G401.6 (cell line): ENCODE data around the gene CHCHD6.

Experiments used
- FAIRE-seq: peaks from 2 replicates; lab custom pipeline; 2012; peaks lifted over from hg19 to GRCh38; lab: Jason Lieb, UNC

The CHCHD6 gene

GRCh38 chr3:126703512-126704493 is at the start of gene CHCHD6:
CHCHD6 (plus strand) TSS chr3:126704240; CDS start chr3:126704313, 73 bp downstream.
- peak; percentile 95 for FAIRE-seq

GRCh38 chr3:126654571-126655383 is 49.3 kb upstream of the CHCHD6 start, which contains the start of gene TXNRD3:
TXNRD3 (minus strand) TSS chr3:126655124.
- no peak for FAIRE-seq

- FAIRE-seq: no peak
These were observed 48.2 kb upstream of the CHCHD6 start for GRCh38 chr3:126655887-126656286.

GRCh38 chr3:126656371-126657134 is 47.5 kb upstream of the CHCHD6 start:
- no peak for FAIRE-seq

GRCh38 chr3:126657901-126658300 is 46.1 kb upstream of the CHCHD6 start:
- FAIRE-seq: no peak

GRCh38 chr3:126658584-126658983 is 45.5 kb upstream of the CHCHD6 start:
- FAIRE-seq: no peak

- FAIRE-seq: no peak
These were observed 43.8 kb upstream of the CHCHD6 start for GRCh38 chr3:126659915-126660886.

GRCh38 chr3:126661532-126662364 is 42.3 kb upstream of the CHCHD6 start:
- FAIRE-seq: no peak

- FAIRE-seq: no peak
These were observed 40.8 kb upstream of the CHCHD6 start for GRCh38 chr3:126663257-126663656.

- FAIRE-seq: no peak
These were observed 40.3 kb upstream of the CHCHD6 start for GRCh38 chr3:126663750-126664149.

GRCh38 chr3:126664591-126665214 is 39.3 kb upstream of the CHCHD6 start:
- no peak for FAIRE-seq

GRCh38 chr3:126665221-126665936 is 38.7 kb upstream of the CHCHD6 start:
- FAIRE-seq: no peak

- FAIRE-seq: no peak
These were observed 37.9 kb upstream of the CHCHD6 start for GRCh38 chr3:126665959-126666657.

GRCh38 chr3:126666658-126667528 is 37.1 kb upstream of the CHCHD6 start:
- FAIRE-seq: no peak

- FAIRE-seq: no peak
These were observed 36.2 kb upstream of the CHCHD6 start for GRCh38 chr3:126667631-126668449.
